H1 (cell line): ENCODE measurements around the gene UGT1A9. TPM values are rescaled to one million over a fixed set of nuclear protein-coding genes. Genes with fewer than 3 reads are reported as not detected.

Experiments
- CHD7 ChIP-seq: fragments of 300-600 bp; sonication (generic); IDR thresholded peaks from 2 replicates; pipeline ENCODE4 v1.7.1; 2012; ENCODE audit warnings: low read length, moderate library complexity, mild to moderate bottlenecking, inconsistent platforms; ENCODE audit not compliant: insufficient replicate concordance
- GTF2F1 ChIP-seq: IDR thresholded peaks from 2 replicates; pipeline ENCODE4 v1.6.1; 2012; ENCODE audit warnings: low read depth, low read length, improper control_type of control experiment, borderline replicate concordance
- KDM5A ChIP-seq: fragments of 200-600 bp; IDR thresholded peaks from 2 replicates; pipeline ENCODE4 v1.7.1; 2012; ENCODE audit warnings: mild to moderate bottlenecking, low read length, inconsistent platforms, mixed read lengths
- RXRA ChIP-seq: IDR thresholded peaks from 2 replicates; pipeline ENCODE4 v1.6.1; 2011; ENCODE audit warnings: low read depth, mild to moderate bottlenecking, low read length, moderate library complexity; ENCODE audit not compliant: insufficient read depth
- SP1 ChIP-seq: IDR thresholded peaks from 2 replicates; pipeline ENCODE4 v1.6.1; 2011; ENCODE audit warnings: low read depth, low read length
- polyA plus RNA-seq, 7 experiments: library from polyadenylated mRNA; depleted of rRNA in 3 of 7; stranded (reverse) in 5 of 7; unstranded in 2 of 7; fragments of >200 nt in 5 of 7; fragments of 200-250 nt in 2 of 7; gene quantifications; 1 replicate in 5 of 7; 2 replicates in 1 of 7; 4 replicates in 1 of 7; pipeline versions ENCODE4 v1.2.1 to v1.2.3, GENCODE V29; 2011 to 2013; ENCODE audit warnings: missing spikeins in 2 of 7, mixed read lengths in 2 of 7
- total RNA-seq: library from RNA; stranded (reverse); fragmentation: NEBNext Ultra II Directional; extraction: Animal tissue kit (Norgen Biotek cat#: 25700); gene quantifications from 2 replicates; pipeline ENCODE4 v1.2.1, GENCODE V29; 2021

UGT1A9 gene
- total and polyA plus RNA-seq, 2 of the 8 experiments (the other 6 are each of a cell fraction or from before 2014, with no cell fraction given), result not detected

DNA sequence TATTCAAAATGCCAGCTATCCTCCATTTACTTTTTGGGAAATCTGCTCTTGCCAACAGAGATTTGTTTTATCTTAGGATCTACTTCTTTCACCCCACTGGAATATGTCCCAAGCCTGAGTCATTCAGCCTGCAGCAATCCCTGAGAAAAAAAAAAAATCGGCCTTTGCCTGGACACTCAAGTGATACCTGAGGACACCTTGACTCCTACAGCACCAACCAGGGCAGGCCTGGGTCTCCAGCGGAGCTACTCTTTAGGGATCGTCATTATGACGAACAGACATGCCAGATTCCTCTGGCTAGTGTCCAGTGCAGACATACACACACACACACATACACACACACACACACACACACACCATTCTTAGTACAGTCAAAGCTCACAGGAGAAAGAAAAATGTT is 18.7 kb downstream of the UGT1A9 start (continued):
- TF ChIP-seq RXRA (no peak), KDM5A (no peak), SP1 (no peak), CHD7 (no peak), GTF2F1 (no peak)
- TF ChIP-seq, all 59 proteins: peak for 0
